HFF-Myc (cell line): Measurements from ENCODE around the gene ZNF574.

ENCODE experiments used
- DNase-seq: peaks from one replicate; pipeline ENCODE4 v3.0.0-alpha.2; 2011; ENCODE audit warnings: low read depth; ENCODE audit errors: extremely low read depth
- H3K4me3 ChIP-seq: replicated peaks from 2 replicates; pipeline ENCODE4 v1.5.1; 2011; ENCODE audit warnings: low read depth, mild to moderate bottlenecking, control low read depth, low read length
- TF ChIP-seq, protein P1 (sequence below): IDR thresholded peaks from 2 replicates; pipeline ENCODE4 v1.5.1; 2012; ENCODE audit warnings: mild to moderate bottlenecking, low read depth, low read length, control low read depth; ENCODE audit errors: missing control alignments

ZNF574 gene

DNA sequence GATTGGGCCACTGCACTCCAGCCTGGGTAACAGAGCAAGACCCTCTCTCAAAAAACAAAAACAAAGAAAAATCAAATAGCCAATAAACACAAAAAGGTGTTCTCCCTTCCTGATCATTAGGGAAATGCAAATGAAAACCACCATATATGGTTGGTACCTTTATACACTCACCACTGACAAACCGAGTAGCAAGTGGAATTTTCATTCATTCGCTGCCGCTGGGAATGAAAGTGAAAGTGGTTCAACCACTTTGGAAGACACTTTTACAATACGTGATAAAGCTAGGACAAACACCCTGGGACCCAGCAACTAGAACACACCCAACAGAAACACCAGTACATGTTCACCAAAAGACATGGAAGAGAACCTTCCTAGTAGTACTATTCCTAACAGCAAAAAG is 27.0 kb upstream of the ZNF574 start:
- no peak for DNase-seq
- H3K4me3 ChIP-seq = no peak overlapping the region

DNA sequence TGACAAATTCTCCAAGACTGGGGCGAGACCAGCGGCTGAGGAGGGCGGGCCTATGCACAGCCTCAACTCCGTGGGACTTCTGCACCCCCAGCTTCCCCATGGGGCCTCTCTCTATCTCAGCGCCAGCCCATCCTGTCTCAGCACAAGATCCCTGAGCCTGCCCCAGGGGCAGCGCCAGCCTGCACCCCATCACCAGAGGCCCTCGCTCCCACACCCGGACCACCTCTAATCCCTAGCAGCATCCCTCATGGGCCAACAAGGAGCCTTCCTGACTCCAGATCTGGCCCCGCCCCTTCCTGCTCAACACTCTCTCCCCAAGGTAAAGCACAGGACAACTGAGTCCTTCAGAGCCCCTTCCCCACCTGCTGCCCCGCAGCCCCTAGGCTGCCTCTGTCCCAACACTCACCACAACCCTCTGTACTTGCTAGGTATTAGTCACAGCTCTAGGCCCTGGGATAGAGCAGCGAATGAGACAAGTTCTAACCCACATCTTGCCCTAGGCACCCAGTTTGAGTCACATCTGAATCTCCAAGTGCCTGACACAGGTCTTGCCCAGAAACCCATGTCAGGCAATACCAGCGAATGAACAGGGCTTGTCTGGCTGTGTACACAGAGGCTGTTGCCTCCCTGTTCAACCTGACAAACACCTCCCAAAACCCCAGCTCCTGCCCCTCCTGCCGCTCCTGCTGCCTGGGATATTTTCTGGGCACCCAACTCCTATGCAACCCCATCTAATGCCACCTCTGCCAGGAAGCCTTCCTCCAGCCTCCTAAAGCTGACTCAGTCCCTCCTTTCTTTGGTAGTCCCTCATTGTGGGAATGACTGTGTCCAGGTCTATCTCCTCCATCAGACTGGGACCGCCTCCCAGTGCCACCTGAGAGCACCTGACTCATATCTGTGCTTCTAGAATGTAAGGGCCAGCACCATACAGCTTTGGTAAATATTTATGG is 24.5 kb upstream of the ZNF574 start:
- DNase-seq = no peak
- no peak overlapping the region for H3K4me3 ChIP-seq
- TF ChIP-seq, protein P1, sequence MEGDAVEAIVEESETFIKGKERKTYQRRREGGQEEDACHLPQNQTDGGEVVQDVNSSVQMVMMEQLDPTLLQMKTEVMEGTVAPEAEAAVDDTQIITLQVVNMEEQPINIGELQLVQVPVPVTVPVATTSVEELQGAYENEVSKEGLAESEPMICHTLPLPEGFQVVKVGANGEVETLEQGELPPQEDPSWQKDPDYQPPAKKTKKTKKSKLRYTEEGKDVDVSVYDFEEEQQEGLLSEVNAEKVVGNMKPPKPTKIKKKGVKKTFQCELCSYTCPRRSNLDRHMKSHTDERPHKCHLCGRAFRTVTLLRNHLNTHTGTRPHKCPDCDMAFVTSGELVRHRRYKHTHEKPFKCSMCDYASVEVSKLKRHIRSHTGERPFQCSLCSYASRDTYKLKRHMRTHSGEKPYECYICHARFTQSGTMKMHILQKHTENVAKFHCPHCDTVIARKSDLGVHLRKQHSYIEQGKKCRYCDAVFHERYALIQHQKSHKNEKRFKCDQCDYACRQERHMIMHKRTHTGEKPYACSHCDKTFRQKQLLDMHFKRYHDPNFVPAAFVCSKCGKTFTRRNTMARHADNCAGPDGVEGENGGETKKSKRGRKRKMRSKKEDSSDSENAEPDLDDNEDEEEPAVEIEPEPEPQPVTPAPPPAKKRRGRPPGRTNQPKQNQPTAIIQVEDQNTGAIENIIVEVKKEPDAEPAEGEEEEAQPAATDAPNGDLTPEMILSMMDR = no peak

More for the DNA sequence above, 27.0 kb upstream of the ZNF574 start:
- TF ChIP-seq, protein P1 = no peak

DNA sequence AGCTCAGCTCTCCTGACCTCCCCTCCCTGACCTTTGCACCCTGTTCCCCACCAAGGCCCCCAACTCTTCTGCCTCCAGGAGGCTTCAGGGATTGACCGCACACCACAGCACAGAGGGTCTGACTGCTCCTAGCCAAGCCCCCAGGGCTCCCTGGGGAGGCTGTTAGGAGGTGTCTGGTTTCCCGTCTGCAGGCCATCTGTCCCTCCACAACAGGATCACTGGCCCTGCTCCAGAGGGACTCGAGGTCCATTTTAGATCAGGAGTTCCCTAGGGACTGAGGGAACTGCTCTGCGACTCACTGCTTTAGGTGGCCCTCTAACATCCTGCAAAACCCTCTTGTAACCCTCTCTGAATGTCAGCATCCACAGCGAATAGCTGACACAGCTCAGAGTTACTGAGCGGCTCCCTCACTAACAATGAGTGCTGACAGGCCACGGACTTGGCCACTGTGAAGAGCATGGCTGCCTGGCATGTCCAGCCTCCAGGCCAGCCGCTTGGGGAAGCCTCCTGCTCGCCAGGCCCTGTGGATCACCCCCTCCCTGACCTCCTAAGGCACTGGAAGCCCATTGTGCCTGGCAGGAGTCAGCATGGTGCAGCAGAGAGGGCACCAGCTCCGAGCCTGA is 23.6 kb upstream of the ZNF574 start:
- no peak overlapping the region for H3K4me3 ChIP-seq
- DNase-seq = no peak
- TF ChIP-seq, protein P1 = no peak

GRCh38 chr19:42053037-42053935 is 22.7 kb upstream of the ZNF574 start:
- no peak overlapping the region for H3K4me3 ChIP-seq
- no peak for DNase-seq
- TF ChIP-seq, protein P1 = no peak

GRCh38 chr19:42054205-42054604 is 21.8 kb upstream of the ZNF574 start:
- H3K4me3 ChIP-seq = no peak overlapping the region
- no peak for DNase-seq
- TF ChIP-seq, protein P1 = no peak

DNA sequence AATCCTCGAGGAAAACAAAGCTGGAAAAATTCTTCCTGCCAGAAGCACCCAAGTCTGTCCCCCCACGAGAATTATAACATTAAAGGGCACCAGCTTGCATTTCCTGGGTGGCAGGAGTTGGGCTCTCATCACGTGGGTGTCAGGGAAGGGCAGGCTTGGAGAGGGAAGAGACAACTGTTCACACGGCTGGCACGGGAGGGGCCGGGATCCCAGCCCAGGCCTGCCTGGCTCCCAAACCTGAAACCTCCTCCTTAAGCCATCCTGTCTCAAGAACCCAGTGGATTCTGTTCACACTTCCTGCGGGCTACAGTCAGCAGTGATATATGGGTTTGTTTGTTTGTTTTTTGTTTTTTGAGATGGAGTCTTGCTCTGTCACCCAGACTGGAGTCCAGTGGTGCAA is 18.1 kb upstream of the ZNF574 start:
- no peak for DNase-seq
- no peak overlapping the region for H3K4me3 ChIP-seq
- TF ChIP-seq, protein P1 = no peak
